Tibial nerve (tissue), 4 donors: ENCODE measurements around the gene ATG9B. TPM values are rescaled to one million over a fixed set of nuclear protein-coding genes. Genes with fewer than 3 reads are reported as not detected.

Experiments used
- DNase-seq, 2 donors: peaks; one replicate each; pipeline ENCODE4 v3.0.0-alpha.2; 2019; ENCODE audit warnings: low spot score in 2 of 2
- H3K27ac ChIP-seq, 4 donors: fragments of 200-600 bp; sonication (generic) in 3 of 4; one replicate each; pipeline ENCODE4 v1.5.1; 2017 to 2019; ENCODE audit warnings: mild to moderate bottlenecking in 1 of 4
- H3K27me3 ChIP-seq, 2 donors: fragments of 200-600 bp; sonication (generic) in 1 of 2; one replicate each; pipeline versions ENCODE4 v1.5.1 to v1.6.0; 2017 to 2019
- H3K36me3 ChIP-seq, 3 donors: fragments of 200-600 bp; sonication (generic); one replicate each; pipeline ENCODE4 v1.5.1; 2018 to 2019
- H3K4me1 ChIP-seq, 4 donors: fragments of 200-600 bp; sonication (generic) in 3 of 4; one replicate each; pipeline ENCODE4 v1.5.1; 2017 to 2019
- H3K4me3 ChIP-seq, 4 donors: fragments of 200-600 bp; sonication (generic) in 3 of 4; one replicate each; pipeline ENCODE4 v1.5.1; 2017 to 2019; ENCODE audit warnings: mild to moderate bottlenecking in 1 of 4, moderate library complexity in 1 of 4
- H3K9me3 ChIP-seq, 4 donors: fragments of 200-600 bp; sonication (generic) in 3 of 4; one replicate each; pipeline ENCODE4 v1.5.1; 2017 to 2019
- CTCF ChIP-seq, 5 experiments: fragments of 200-600 bp in 3 of 5; fragments of 450-650 bp in 2 of 5; sonication (generic) in 3 of 5; IDR thresholded peaks; one replicate each; pipeline ENCODE4 v1.5.1; 2016 to 2019; ENCODE audit warnings: antibody characterized with exemption in 5 of 5, mild to moderate bottlenecking in 3 of 5, moderate library complexity in 2 of 5
- EP300 ChIP-seq, 2 donors: sonication (generic); formaldehyde crosslinking; IDR thresholded peaks; one replicate each; pipeline ENCODE4 v1.6.1; 2017; ENCODE audit warnings: antibody characterized with exemption in 2 of 2, mild to moderate bottlenecking in 1 of 2
- POLR2A ChIP-seq, 2 donors: fragments of 450-650 bp; IDR thresholded peaks; one replicate each; pipeline ENCODE4 v1.6.1; 2017; ENCODE audit warnings: antibody characterized with exemption in 2 of 2, mild to moderate bottlenecking in 2 of 2, moderate library complexity in 2 of 2
- WGBS, 2 donors: methylation state at CpG; one replicate each; pipeline ENCODE4 v1.1.5; 2018; 5-methylcytosine and 5-hydroxymethylcytosine counted together
- total RNA-seq, 4 donors: library from RNA; depleted of rRNA; stranded (reverse); fragments of >200 nt; gene quantifications; one replicate each; pipeline ENCODE4 v1.1.0, GENCODE V29; 2016

The ATG9B gene
- total RNA-seq, 4 donors from 2014 or later = not detected

- Histone ChIP-seq H3K27ac (peak overlapping the region; percentile 93 to 97 (median 96)), H3K4me1 (peaks cover 0 to 60% (median 42%) of the 10 kb centered on the region in 4 donors), H3K9me3 (no peaks in the 10 kb centered on the region), H3K36me3 (peaks cover 5 to 27% (median 6%) of the 10 kb centered on the region in 3 donors), H3K27me3 (no peaks in the 10 kb centered on the region), H3K4me3 (peak overlapping the region in 2 of 4 donors; percentile 29 to 86)
- no peak for TF ChIP-seq EP300 (IDR thresholded peaks at IDR 0.05)
- TF ChIP-seq CTCF (IDR thresholded peaks at IDR 0.05) = no peak
- no peak for TF ChIP-seq POLR2A (IDR thresholded peaks at IDR 0.05)
- no peak for DNase-seq
- 45 to 54% methylated on average over 31 to 33 of the region's 33 CpGs for WGBS, 2 donors
Observed at GRCh38 chr7:151061213-151062110, 37.2 kb upstream of the ATG9B start.

- 7 to 9% methylated on average over 13 to 21 of the region's 21 CpGs for WGBS, 2 donors
- DNase-seq = no peak
- H3K9me3 ChIP-seq = no peaks in the 10 kb centered on the region
- peaks cover 5 to 19% (median 6%) of the 10 kb centered on the region in 3 donors for H3K36me3 ChIP-seq
- peak overlapping the region; percentile 93 to 97 (median 96) for H3K27ac ChIP-seq
- no peaks in the 10 kb centered on the region for H3K27me3 ChIP-seq
- peak overlapping the region; percentile 72 to 91 (median 80) for H3K4me3 ChIP-seq
- H3K4me1 ChIP-seq = peaks cover 0 to 60% (median 42%) of the 10 kb centered on the region in 4 donors
- TF ChIP-seq POLR2A (IDR thresholded peaks at IDR 0.05) (no peak), EP300 (IDR thresholded peaks at IDR 0.05) (peak in 1 of 2 donors; percentile 35), CTCF (IDR thresholded peaks at IDR 0.05) (peak in 3 of 5 experiments; percentile 20 to 28 (median 28))
Observed at GRCh38 chr7:151060416-151061212, 36.3 kb upstream of the ATG9B start.

- WGBS, 2 donors = 2 to 3% methylated on average over 16 to 17 of the region's 17 CpGs
- no peak for TF ChIP-seq CTCF (IDR thresholded peaks at IDR 0.05)
- no peak for TF ChIP-seq POLR2A (IDR thresholded peaks at IDR 0.05)
- TF ChIP-seq EP300 (IDR thresholded peaks at IDR 0.05) = no peak
- peaks cover 0 to 60% (median 42%) of the 10 kb centered on the region in 4 donors for H3K4me1 ChIP-seq
Observed at GRCh38 chr7:151060113-151060415, 35.8 kb upstream of the ATG9B start.

GRCh38 chr7:151059367-151060112, 35.2 kb upstream of the ATG9B start, which contains the start of gene SLC4A2:
Gene SLC4A2 (plus strand): TSS chr7:151059589. CDS start chr7:151061988, 2,399 bp downstream.
- H3K27me3 ChIP-seq = no peaks in the 10 kb centered on the region
- peak; percentile 67 to 73 for DNase-seq
- peak within 1 kb of the TSS; percentile 72 to 91 (median 80) for H3K4me3 ChIP-seq
- no peaks in the 10 kb centered on the region for H3K9me3 ChIP-seq
- TF ChIP-seq CTCF (IDR thresholded peaks at IDR 0.05) = peak; percentile 47 to 56 (median 54)
- TF ChIP-seq EP300 (IDR thresholded peaks at IDR 0.05) = peak in 1 of 2 donors; percentile 63
- peak; percentile 31 to 61 for TF ChIP-seq POLR2A (IDR thresholded peaks at IDR 0.05)
- WGBS, 2 donors = 0 to 2% methylated on average over 39 to 50 of the region's 75 CpGs
- peaks cover 0 to 60% (median 42%) of the 10 kb centered on the region in 4 donors for H3K4me1 ChIP-seq
- H3K27ac ChIP-seq = peak within 1 kb of the TSS; percentile 93 to 97 (median 96)
- peaks cover 2 to 16% (median 2%) of the 10 kb centered on the region in 3 donors for H3K36me3 ChIP-seq

More at GRCh38 chr7:151060113-151060415, 35.8 kb upstream of the ATG9B start:
- no peak for DNase-seq
- Histone ChIP-seq H3K9me3 (no peaks in the 10 kb centered on the region), H3K4me3 (peak overlapping the region; percentile 72 to 91 (median 80)), H3K36me3 (peaks cover 5 to 17% (median 6%) of the 10 kb centered on the region in 3 donors), H3K27me3 (no peaks in the 10 kb centered on the region), H3K27ac (peak overlapping the region; percentile 93 to 97 (median 96))
